ENCODE measurements around the gene TENT4A.

GRCh38 chr5:6750951-6751685, 37.9 kb downstream of the TENT4A start:
- TF ChIP-seq CTCF (conservative IDR thresholded peaks at IDR 0.05; ENCODE audit: low read depth, low read length) (no peak), EZH2 (IDR thresholded peaks at IDR 0.05; ENCODE audit: borderline replicate concordance, low read depth, low read length, poor library complexity, severe bottlenecking) (no peak)
